ENCODE measurements around the gene TMEM164.

Gene TMEM164

DNA sequence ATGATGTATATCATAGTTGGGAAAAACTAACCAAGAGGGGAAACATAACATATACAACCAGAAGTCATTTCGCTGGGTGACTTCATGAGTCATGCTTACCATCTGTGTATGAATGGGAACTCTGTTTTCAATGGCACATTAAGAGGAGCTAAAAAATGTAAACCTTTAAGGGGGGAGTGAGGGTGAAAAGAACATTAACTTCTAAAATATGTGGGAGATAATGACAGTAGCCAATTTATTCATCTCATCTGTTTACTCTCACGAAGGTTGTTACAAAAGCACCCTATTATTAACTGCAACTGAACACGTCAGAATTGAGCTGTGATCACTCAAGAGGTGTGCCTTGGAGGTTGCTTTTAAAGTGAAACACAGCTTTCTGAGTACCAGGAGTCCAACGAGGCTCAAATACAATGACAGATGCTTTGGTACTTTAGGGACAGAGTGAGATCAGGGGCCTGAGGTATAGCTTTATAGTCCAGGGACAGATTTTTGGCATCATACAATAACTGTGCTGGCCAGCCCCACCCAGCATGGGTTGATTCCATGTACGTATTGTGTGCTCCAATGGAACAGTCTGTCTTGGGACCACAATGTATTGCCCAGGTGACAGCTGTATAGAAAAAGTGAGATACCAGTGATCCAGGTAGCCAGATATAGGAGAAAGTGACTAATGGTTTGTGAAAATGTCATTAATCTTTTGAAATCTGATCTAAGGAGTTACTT, 207.7 kb downstream of the TMEM164 start:
- peak; percentile 25 for DNase-seq (ENCODE audit: low spot score)

- DNase-seq (ENCODE audit: low spot score) = no peak
These were observed 208.4 kb downstream of the TMEM164 start for GRCh38 chrX:110211340-110211739.

- DNase-seq (ENCODE audit: low spot score) = no peak
These were observed 209.4 kb downstream of the TMEM164 start for GRCh38 chrX:110212299-110212698.

GRCh38 chrX:110213183-110213582, 210.3 kb downstream of the TMEM164 start:
- no peak for DNase-seq (ENCODE audit: low spot score)

DNA sequence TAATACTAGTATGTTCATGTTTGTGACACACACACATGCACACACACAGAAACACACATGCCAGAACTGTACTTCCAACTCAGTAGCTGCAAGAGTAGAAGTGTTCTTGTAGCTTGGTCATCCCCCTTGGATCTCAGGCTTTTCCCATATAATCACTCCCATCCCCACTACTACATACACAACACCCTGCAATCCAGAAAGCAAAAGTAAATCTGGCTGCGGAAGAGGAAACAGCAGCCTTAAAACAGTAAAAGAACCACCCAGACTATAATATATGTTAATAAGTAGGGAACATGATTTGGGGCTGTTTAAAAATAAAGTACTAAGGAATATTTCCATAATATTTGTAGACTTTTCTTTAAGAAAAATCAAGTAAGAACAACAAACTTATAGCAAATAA, 211.8 kb downstream of the TMEM164 start:
- no peak for DNase-seq (ENCODE audit: low spot score)

GRCh38 chrX:110215411-110215810, 212.5 kb downstream of the TMEM164 start:
- DNase-seq (ENCODE audit: low spot score) = no peak

- no peak for DNase-seq (ENCODE audit: low spot score)
These were observed 213.1 kb downstream of the TMEM164 start for GRCh38 chrX:110216027-110216426.

DNA sequence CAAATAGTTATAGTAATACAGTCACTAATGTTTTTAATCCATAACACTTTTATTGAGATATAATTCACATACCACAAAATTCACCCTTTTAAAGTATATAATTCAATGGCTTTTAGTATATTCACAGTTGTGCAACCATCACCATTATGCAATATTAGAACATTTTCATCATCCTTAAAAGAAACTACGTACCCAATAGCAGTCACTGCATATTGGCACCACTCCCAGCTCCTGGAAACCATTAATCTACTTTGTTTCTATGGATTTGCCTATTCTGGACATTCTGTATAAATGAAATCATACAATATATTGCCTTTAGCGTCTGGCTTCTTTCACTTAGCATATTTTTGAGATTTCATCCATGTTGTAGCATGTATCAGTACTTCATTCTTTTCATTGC, 215.7 kb downstream of the TMEM164 start:
- no peak for DNase-seq (ENCODE audit: low spot score)

GRCh38 chrX:110219920-110220319, 217.0 kb downstream of the TMEM164 start:
- no peak for DNase-seq (ENCODE audit: low spot score)

DNA sequence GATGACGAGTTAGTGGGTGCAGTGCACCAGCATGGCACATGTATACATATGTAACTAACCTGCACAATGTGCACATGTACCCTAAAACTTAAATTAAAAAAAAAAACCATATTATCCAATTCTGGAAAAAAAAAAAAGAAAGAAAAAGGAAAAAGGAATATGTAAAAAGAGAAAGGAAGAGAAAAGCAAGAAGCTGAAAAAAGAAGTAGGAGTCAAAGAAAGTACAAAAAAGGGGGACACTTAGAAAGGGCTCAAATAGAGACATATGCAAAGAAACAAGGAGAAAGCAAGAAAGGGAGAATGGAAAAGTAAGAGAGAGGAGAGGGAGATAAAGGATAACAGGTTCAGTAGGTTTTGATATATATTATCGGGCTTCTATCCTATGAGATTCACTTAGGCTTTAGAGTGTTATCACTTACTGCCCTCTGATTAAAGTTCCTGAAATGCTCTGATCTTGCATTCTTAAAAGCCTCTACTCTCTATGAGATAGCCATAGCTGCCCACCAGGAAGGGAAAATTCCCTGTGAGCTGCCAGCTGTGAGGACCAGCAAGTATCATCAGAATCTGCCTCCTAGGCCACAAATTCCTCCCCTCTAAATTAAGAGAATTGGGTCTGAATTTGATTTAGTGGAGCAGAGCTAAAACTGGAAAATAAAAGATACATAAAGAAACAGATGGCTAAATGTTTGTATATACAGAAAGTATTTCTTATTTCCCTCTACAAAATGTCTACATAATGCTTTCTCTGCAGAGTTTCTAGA, 219.8 kb downstream of the TMEM164 start:
- no peak for DNase-seq (ENCODE audit: low spot score)

GRCh38 chrX:110224926-110225617, 222.2 kb downstream of the TMEM164 start:
- DNase-seq (ENCODE audit: low spot score) = no peak

DNA sequence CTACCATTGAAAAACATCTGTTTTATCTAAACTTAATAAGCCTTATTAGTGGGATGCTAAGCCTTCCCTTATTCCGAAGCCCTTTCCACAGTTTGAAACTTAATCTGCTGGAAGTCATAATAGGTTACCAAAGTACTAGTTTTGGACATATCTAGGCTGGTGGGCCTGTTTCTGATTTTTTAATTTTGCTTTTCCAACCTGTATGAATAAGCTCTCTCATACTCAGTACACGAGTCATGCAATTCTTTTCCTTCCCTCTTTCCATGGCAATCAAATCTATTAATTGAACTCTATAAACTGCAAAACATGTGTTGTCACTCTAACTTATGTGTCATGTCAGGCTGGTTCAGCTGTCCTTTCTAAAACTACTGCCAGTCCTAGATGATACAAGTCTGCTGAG, 224.0 kb downstream of the TMEM164 start:
- no peak for DNase-seq (ENCODE audit: low spot score)

Measured in kidney capillary endothelial cell (primary cell).